Inferior parietal cortex (tissue), 1 donor: ENCODE results near the gene CDH4.

Source experiments
- DNase-seq: peaks from one replicate; pipeline ENCODE4 v3.0.0-alpha.2; 2016; ENCODE audit errors: extremely low spot score

CDH4 gene

DNA sequence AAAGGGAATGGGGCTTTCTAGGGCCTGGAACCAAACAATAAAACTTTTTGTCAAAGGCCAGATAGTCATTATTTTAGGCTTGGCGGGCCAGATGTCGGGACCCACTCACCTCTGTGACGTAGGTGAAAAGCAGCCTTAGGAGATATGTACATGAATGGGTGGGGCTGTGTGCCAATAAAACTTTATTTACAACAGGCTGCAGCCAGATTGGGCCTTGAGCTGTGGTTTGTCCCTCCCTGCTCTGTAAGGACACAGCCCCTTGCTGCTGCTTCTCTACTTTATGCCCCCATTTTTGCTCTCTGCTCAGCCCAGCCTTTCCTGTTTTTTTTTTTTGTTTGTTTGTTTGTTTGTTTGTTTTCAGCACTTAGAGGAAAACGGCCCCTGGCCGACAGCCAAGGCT lies 32.7 kb downstream of the CDH4 start:
- no peak for DNase-seq

DNA sequence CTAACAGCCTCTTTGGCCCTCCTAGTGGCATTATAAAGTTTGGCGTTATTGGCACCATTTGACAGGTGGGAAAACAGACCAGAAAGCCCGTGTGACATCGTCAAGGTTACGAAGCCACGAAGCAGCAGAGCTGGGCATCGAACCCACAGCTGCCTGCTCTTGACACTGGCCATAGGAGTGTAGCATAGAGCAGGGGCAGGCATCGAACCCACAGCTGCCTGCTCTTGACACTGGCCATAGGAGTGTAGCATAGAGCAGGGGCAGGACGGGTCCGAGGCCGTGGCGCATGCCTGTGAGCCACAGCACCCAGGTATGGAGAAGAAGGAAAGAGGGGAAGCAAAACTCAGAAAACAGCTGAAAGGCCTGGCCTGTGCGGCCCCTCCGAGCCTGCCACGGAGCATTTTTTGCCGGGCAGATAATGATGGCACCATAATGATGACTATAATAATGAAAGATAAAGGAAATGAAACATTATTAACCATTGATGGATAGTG lies 33.1 kb downstream of the CDH4 start:
- DNase-seq, result no peak

DNA sequence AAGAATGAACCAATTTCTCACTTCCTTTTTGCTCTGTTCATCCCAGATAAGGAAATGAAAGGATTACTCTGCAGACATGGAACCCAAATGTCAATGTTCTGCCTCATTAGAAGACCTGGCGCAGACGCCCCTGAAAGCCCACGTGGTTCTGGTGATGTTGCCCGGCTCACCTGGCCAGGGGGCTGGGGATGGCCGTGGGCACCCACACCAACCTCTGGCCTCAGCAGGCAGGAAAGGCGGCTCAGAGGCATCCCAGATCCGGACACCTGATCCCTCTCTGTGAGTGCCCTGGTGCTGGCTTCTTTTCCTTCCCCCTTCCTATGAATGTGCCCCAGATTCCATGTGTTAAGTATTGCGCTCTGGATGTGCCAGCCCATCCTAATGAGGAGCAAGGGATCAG lies 33.6 kb downstream of the CDH4 start:
- DNase-seq, result no peak

DNA sequence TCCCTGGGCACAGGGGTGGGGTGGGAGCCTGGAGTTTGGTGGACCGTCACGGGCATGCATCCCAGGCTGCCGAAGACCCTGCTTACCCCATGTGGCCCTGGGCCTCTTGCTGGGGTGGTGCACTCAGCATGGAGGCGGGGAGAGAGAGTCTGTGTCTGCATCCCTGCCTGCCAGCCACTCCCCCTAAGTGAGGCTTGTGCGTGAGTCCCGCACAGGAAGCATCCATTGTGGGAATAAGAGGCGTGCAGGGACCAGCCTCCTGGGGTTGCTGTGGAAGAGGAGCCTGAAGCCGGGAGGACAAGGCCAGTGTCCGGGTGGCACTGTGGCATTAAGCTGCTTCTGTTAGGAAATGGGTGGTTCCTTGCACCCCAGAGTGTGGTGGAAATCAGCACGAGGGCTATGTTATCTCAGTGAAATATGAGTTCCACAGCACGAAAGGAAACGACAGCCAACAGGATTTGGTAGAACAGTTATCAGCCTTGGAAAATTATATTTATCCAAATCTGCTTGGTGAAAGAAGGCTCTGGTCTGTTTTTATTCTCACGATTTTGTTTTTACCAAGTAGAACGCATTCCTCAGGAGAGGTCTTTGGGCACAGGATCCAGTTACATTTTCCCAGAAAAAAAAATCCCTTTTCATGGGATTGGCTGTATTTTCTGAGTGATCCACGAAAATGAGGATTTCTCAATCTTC lies 35.7 kb downstream of the CDH4 start:
- no peak for DNase-seq

DNA sequence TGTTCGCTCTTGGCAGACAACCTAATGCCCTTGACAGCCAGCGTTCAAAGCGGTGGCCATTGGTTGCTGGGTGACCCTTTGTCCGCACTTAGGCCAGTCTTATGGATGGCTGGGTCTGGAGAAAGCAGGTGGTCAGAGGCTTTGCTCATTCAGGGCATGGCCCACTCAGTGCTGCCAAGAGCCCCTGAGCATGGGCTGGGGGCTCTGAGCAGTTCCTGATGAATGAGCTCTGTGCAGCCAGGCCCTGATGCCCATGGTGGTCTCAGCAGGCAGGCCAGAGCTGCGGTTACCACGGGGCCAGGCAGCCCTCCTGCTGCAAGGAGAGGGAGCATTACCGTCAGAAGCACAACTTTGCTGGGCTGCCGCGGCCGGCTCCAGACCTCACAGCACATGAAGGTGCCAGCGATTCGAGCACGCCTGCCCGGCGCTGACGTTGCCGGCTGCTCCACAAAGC lies 36.3 kb downstream of the CDH4 start:
- DNase-seq, result no peak

DNA sequence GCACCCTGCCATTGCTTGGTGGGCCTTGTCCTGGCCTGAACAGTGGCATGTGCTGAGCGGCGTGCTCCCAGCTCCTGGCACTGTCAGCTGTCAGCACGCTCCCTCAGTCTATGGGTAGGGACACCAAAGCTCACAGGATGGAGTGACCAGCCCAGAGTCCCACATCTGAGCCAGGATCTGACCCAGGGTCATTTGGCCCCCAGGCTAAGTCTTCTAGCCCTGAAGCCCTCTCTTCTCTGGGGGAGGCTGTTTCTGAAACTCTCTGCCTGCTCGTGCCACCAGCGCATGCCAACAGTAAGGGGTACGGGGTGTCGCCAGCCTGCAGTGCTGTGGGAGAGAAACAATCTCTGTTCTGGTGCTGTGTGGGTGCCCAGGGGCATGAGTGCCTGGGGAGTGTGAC lies 37.1 kb downstream of the CDH4 start:
- no peak for DNase-seq

DNA sequence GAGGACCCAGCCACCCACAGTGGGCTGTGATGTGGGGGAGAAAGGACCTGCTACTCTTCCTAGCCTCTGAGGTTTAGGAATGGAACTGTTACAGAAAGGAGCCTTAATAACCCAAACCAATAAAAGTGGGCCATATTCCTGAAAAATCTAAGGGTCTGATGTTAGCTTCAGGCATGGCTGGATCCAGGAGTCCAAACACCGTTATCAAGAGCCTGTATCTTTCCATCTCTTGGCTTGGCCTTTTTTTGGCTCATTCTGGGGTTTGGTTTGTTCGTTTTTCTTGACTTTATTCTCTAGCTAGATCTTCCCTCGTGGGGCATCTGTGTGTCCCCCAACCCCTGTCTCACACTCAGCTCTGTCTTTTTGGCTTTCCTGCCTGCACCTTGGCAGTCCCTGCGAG lies 38.7 kb downstream of the CDH4 start:
- DNase-seq, result no peak

DNA sequence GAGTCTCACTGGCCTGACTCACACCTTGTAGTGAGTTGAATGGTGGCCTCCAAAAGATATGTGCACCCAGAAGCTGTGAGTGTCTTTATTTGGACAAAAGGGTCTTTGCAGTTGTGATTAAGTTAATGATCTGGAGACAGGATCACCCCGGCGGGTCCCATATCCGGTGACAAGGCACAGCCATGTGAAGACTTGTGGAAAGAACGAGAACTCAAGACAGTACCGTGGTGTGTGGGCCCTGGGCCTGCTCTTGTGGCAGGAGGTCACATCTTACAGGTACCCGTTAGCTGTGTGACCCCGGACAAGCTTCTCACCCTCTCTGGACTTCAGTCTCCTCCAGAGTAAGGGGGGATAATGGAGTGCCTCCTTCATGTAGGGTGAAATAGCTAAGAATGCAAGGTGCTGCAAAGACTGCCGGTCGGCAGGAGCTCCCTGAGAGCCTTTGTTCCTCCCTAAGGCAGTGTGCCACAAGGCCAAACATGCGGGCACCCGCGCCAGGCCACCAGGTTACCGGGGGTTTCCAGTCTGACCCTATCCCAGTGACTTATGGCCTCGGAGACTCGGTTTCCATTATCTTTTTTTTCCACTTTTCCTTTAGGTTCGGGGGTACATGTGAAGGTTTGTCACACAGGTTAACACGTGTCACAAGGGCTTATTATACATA lies 39.2 kb downstream of the CDH4 start:
- no peak for DNase-seq

DNA sequence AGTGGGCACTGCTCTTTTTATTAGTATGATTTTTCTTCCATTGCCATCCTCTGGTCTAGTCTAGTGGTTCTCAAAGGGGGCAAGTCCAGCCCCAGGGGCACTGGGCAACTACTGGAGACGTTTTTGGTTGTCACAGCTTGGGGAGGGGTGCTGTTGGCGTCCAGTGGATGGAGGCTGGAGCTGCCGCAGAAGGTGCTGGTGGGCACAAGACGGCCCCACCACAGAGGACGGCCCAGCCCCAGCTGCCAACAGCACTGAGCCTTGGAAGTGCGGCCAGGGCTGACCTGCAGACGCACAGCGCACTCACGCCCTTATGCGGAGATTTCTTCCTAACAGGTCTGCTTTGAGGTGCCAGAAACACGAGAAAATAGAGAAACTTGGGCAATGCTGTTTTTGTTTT lies 40.3 kb downstream of the CDH4 start:
- DNase-seq, result no peak

DNA sequence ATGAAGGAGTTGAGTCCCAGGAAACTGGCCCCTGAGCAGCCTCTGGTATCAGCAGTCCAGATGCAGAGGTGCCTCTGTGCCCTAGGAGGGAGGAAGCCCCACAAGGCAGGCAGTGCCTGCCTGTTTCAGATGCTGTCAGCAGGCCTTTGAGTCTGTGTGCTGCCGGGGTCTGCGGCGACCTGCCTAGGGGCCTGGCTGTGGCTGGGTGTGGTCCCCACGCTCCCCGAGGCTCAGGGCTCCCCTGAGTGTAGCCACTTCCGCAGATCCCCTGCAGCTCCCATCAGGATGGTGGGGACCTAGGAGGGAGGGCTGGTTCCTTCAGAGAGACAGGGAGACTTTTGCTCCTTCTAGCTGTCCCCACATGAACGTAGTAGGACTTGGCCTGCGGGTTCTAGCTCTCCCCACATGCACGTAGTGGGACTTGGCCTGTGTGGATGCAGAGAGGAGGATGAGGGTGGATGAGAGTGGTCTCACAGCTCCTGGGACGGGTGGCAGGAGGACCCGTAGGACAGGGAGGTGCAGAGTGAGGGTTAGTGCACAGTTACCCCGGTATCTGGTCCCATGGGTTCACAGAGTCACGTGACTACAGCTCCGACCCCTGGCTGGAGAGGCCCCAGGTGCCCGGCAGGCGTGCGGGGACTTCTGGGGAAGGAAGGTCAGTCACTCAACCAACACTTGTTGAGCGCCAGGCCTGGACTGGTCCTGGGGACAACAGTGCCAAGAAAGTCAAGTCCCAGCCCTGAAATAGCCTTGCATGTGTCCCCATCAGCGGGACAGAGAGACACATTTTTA lies 41.0 kb downstream of the CDH4 start:
- no peak for DNase-seq

DNA sequence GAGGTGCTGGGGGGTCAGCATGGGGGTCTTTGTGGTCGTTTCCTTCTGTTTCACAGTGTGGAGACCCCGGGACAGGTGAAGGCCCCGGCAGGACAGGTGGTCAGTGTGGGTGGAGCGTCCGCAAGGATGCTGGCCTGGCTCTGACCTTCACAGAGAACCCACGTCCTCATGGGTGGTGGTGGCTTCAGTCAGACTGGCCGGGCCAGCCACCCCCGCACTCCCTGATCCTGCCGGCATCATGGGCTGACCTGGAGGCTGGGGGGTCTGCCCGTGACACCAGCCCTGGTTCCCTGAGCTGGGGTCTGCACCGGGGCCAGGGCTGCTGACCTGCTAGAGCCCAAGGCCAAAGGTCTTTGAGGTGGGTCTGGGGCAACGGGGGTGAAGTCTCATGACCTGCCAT lies 41.9 kb downstream of the CDH4 start:
- no peak for DNase-seq

DNA sequence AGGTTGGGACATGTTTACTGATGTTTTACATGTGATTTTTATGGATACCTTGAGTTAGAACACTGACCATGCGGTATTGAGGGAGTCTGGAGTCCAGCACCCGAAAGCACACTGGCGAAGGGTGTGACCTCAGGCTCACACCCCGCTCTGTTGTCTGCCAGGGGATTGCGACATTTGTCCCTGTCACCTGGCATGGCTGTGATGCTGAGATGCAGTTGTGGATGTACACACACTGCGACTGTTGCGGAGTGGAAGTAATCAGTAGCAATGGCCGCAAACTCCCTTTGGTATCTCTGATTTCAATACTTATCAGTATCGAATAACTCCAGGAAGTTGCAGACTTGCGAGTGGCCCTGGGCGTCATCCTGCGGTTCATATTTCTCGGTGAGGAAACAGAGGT lies 43.2 kb downstream of the CDH4 start:
- no peak for DNase-seq

DNA sequence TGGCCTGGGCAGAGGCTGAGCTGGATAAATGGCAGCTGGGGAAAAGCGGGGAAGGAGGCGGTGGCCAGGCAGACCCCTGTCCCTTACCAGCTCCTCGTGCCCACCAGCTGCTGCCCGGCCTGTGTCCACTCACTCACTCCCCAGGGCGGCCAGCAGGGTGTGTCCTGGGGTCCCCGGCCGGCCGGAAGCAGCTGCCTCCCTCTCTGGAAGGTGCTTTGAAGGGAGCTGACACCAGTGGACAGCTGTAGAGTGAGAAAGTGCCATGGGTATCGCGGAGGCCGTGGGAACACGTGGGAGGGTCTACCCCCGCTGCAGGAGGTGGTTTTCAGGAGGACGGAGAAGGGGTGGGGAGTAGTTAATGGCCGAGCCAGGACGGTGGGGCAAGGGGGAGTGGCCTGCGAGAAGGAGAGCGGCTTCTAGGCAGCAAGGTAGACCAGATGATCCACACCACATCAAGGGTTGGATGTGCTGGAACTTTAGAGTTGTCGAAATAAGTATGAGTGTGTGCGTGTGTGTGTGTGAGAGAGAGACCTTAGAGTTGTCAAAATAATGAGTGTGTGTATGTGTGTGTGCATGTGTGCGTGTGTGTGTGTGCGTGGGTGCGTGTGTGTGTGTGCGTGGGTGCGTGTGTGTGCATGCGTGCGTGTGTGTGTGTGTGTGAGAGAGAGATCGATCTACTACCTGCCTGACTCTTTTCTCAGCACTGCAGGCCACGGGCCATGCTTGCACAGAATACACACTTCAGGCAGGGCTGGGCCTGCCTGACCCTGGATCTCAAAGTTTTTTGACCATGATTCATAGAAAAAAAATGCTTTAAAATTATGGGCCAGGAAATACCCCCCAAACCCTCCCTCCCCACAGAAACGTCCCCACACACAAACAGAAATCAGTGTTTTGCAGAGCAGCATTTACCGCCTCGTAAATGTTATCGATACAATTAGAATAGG lies 43.9 kb downstream of the CDH4 start:
- DNase-seq, result no peak

DNA sequence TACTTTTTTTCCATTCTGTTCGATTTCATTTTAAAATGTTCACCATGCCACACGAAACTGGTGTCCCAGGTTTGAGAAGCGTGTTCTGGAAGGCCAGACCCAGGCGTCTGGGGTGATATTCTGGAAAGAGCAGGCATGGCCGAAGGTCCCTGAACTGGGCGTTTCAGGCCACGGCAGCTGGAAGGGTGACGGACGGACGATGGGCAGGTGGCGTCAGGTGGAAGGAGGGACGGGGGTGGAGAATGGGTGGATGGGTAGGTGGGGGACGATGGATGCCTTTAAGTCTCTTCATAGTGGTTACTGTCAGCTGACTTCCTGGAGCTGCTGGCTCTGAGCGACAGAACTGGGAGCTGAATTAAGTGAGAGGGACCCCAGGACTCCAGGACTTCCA lies 44.6 kb downstream of the CDH4 start:
- no peak for DNase-seq

DNA sequence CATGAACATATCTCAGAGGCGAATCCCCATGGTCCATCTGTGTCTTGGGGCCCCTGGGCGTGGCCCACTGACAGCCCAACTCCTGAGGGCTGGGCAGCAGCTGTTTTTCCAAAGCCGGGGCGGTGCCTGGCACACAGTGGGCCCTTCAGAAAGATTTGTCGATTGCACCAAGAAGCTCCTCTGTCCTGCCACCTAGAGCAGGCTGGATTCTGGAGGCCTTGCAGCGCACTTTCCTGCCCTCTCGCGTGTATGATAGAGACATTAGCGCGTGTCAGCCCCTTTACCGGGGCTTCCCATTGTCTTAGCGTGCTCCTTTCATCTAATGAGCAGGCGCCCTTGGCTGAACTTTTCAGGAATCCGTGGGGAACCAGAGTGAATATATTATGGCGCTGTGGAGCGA lies 45.4 kb downstream of the CDH4 start:
- DNase-seq, result no peak

DNA sequence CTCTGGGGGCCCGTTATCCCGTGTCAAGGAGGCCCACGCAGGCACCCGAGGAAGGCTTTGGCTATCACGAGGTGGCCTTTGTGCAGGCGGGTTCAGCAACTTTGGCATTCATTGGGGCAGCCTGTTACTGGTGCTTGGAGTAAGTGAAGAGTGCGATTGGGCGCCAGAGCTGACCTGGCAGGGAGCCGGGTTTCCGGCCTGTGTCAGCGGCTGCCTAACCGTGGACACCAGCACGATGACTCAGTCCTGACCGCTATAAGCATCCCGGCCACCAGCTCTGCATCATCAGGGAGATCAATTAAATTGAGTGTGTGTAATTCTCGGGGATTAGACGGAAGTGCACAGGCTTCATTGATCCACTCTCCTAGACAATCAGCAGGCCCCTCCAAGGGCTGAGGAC lies 45.9 kb downstream of the CDH4 start:
- DNase-seq, result no peak

DNA sequence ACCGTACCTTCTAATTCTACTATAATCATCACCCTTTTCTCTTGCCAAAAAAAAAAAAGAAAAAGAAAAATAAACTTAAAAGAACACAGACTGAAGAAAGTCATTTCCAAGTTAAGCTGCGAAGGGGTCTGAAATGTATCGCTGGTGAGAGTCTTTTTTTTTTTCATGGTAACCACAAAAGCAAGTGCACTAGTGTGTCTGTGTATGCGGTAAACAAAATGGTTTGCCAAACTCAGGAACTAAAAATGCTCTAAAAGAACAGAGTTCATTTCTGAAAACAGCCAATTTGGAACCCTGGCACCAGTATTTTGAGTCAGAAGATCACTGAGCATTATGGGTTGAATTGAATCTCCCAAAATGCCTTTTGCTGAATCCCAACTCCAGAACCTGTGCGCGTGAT lies 46.6 kb downstream of the CDH4 start:
- no peak for DNase-seq

DNA sequence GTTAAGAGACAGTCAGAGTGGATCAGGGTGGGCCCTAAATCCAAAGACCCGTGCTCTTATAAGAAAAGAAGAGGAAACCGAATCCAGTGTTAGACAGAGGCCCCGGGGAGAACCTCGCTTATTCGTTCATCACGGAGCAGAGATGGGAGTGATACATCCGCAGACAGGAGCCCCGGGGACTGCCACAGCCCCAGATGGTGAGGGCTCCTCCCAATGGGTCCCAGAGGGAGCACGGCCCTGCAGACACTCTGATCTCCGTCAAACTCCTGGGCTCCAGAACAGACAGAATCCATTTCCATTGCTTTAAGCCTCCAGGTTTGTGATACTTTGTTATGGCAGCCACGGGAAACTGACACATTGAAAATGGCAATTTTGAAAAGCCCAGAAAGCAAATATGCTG lies 47.0 kb downstream of the CDH4 start:
- DNase-seq, result no peak

DNA sequence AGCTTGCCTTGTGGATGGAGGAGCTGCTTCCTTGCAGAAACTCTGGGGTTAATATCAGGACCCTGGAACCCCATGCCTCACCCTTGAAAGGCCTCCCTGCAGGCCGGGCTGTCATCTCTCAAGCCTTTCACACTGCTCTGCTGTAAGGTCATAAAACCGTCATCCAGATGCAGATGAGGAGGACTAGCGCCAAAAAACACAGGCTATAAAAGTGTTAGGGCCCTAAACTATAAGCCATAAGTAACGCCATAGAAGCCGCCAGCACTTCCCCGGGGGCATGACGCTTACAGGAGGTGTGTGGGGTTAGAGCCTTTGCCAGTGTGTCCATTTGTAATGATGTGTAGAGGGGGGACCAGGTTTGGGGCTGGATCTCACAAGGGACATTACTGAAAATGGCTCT lies 47.6 kb downstream of the CDH4 start:
- DNase-seq, result no peak

DNA sequence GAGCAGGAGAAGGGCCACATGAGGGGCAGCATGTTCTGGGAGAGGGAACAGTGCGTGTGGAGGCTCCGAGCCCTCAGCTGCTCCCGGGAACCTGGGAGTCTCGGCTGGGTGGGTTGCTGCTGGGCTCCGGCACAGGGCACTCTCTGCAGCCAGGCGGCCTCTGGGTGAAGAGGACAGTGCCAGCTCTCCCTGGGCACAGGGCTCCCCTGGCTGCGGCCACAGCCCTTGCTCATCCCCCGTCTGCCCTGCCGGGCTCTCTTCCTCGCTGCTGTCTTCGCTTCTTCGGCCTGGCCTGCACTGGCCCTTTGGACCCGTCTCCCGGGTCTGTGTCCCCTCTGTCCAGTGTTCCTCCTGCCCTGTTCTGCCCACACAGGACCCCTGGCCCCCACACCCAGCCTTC lies 48.2 kb downstream of the CDH4 start:
- DNase-seq, result no peak

DNA sequence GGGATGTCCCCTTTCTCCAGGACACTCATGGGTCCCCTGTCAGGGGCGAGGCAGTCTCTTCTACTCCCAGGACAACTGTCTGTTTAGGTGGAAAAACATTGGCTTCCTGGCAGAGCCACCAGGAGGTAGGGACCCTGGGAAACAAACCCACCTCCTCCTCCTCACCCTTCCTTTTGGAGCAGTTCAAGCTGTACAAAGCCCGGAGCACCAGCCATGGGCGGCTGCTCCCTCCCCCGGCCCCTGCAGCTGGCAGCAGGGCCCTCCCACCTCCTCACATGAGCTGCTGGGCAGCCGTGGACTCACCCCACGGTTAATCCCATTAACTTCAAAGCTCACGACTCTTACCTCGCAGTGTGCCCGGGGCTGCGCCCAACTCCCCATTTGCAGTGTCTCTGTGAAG lies 48.6 kb downstream of the CDH4 start:
- no peak for DNase-seq
